Activated naive CD4-positive, alpha-beta T cell treated with anti-CD3 and anti-CD28 coated beads, Interleukin-2, amount 10 ng/mL, durations not matched to agents 7 days and 5 days (primary cell): ENCODE data around the gene LRRC75B.
"Not testable (repeated sequence)": the region's sequence is repeated elsewhere in the genome, so short reads cannot be mapped to it uniquely, and the experiment has no call there.

ENCODE experiments used
- CTCF ChIA-PET: fragments of 350-600 bp; sonication (Branson Sonifier 250); formaldehyde crosslinking; loops from one replicate; lab custom pipeline; 2021; ENCODE audit warnings: antibody characterized with exemption; lab: Charles Lee
- DNase-seq: peaks from one replicate; pipeline ENCODE4 v3.0.0-alpha.2; 2020
- H3K27ac Mint-ChIP-seq: one replicate; pipeline ENCODE4 v1.8.0; 2021; ENCODE audit warnings: mild to moderate bottlenecking, moderate library complexity, mixed read lengths
- H3K27me3 Mint-ChIP-seq: one replicate; pipeline ENCODE4 v1.8.0; 2021; ENCODE audit warnings: mild to moderate bottlenecking, mixed read lengths
- H3K36me3 Mint-ChIP-seq: one replicate; pipeline ENCODE4 v1.8.0; 2021; ENCODE audit warnings: mixed read lengths
- H3K4me1 Mint-ChIP-seq: one replicate; pipeline ENCODE4 v1.8.0; 2021; ENCODE audit warnings: mixed read lengths
- H3K4me3 Mint-ChIP-seq: one replicate; pipeline ENCODE4 v1.8.0; 2021; ENCODE audit warnings: mild to moderate bottlenecking, moderate library complexity, mixed read lengths
- H3K9me3 Mint-ChIP-seq: one replicate; pipeline ENCODE4 v1.8.0; 2021; ENCODE audit warnings: mixed read lengths

LRRC75B gene

DNA sequence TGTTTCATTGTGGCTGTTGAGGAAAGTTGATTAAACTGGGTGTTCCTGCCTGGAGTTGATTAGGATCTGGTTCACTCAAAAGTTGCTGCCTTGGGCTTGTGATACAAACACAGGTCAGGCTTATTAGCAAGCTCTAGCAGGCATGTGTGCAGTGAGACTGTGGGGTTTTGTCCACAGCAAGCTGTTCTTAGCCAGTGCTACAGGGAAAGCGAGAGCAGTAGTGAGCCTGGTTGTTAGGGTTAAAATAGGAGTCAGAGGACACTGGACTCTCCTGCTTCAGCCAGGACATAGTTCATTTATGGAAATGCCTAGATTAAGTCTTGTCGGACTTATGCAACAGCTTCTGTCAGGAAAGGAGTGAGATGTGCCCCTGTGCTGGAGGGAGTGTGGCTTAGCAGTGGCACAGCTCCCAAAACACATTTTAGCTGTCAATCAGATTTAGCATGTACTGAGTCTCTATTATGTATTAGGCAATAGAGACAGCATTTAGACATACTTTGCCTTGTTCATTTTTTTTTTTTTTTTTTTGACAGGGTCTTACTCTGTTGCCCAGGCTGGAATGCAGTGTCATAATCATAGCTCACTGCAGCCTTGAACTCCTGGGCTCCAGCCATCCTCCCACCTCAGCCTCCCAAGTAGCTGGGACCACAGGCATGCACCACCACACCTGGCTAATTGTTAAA lies 28.4 kb downstream of the LRRC75B start:
- H3K36me3 Mint-ChIP-seq, result peaks cover 19% of the 10 kb centered on the region
- H3K4me3 Mint-ChIP-seq, result no peak overlapping the region
- H3K27ac Mint-ChIP-seq, result peak overlapping the region; percentile 58
- no peak for DNase-seq
- no peaks in the 10 kb centered on the region for H3K9me3 Mint-ChIP-seq
- CTCF ChIA-PET, result no interaction called here
- peaks cover 20% of the 10 kb centered on the region for H3K4me1 Mint-ChIP-seq
- no peaks in the 10 kb centered on the region for H3K27me3 Mint-ChIP-seq

DNA sequence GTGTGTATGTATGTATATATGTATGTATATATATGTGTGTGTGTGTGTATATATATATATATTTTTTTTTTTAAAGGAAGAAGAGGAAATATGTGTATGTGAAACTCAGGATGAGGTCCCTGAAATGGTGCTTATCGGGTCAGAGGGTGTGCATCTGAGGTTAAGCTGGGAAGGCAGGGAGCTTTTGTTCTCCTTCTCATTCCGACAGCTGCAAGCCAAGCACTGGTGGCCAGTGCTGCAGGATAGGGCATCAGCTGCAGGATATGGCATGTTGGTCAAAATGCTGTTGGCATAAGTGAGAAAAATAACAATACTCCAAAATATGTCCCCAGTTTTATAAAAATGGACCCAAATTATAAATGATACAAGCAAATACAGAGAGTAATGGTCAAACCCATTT lies 29.6 kb downstream of the LRRC75B start:
- CTCF ChIA-PET, result no interaction called here
- Mint-ChIP-seq H3K27me3 (no peaks in the 10 kb centered on the region), H3K9me3 (no peaks in the 10 kb centered on the region), H3K4me1 (peaks cover 32% of the 10 kb centered on the region), H3K27ac (no peak overlapping the region), H3K36me3 (peaks cover 25% of the 10 kb centered on the region), H3K4me3 (no peak overlapping the region)
- DNase-seq, result no peak

DNA sequence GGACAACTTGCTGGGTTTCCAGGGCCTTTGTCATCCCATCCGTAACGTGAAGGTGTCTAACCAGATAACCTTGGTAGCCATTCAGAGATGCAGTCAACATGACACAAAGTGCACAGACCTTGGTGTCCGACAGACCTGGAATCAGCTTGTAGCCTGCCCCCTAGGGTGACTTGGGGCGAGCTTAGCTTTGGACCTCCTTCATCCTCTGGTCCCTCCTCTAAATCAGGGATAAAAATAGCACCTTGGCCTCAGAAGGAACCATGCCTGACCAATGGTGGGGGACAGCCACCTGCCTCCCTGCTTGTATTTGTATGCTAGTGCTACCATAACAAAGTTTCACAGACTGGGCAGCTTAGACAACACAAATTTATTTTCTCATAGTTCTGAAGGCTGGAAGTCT lies 33.4 kb downstream of the LRRC75B start:
- Mint-ChIP-seq H3K4me1 (peaks cover 51% of the 10 kb centered on the region), H3K27ac (no peak overlapping the region), H3K9me3 (no peaks in the 10 kb centered on the region), H3K36me3 (peaks cover 39% of the 10 kb centered on the region), H3K4me3 (no peak overlapping the region), H3K27me3 (no peaks in the 10 kb centered on the region)
- no peak for DNase-seq
- CTCF ChIA-PET, result interaction anchor here (1.0 kb wide), 1 partner anchor 63 kb away, joined by 3 read pairs; no protein-coding TSS in a partner anchor

DNA sequence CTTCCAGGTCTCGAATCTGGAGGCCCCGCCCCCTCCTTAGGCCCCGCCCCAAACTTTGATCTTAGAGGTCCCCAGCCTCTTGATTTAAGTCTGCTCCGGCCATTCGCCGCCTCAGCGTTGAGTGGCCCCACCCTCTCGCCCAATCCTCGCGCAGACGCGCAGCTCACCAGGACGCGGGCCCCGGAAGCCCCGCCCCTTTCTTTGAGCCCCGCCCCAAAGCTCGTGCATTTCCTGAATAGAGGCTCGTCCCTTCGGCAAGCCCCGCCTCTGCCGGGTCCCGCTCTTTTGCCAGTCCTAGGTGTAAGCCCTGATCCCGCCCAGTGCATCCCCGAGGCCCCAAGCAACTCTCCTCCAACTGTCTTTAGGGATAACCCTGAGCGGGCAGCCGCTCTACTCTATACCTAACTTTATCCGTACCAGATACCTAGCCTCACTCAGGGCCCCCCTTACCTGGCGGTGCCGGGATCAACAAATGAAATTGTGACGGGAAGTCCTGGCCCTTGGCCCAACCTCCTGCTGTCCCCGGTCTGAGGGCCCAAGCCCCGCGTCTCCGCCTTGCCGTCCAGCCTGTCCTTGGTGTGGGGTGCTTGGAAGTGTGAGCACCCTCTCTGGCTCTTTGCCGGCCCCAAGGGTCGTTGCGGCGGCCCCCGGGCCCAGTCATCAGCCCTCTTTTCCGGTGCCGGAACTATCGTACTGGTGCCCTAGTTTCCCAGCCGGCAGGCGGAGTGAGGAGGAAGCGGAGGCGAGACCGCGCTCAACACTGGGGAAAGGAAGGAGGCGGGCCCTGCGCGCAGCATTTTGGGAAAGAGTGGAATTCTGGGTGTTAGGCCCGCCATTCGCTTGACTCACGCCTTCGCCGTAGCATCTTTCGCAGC lies 37.5 kb downstream of the LRRC75B start, which contains the start of gene SNRPD3:
SNRPD3 (plus strand) TSS at position 835 of the 875 bp plus-strand sequence. CDS start 1,676 bp downstream, outside the sequence.
- H3K27ac Mint-ChIP-seq, result peak within 1 kb of the TSS; percentile 99
- H3K4me3 Mint-ChIP-seq, result peak within 1 kb of the TSS; percentile 96
- H3K9me3 Mint-ChIP-seq, result no peaks in the 10 kb centered on the region
- peaks cover 70% of the 10 kb centered on the region for H3K4me1 Mint-ChIP-seq
- CTCF ChIA-PET, result no interaction called here
- no peaks in the 10 kb centered on the region for H3K27me3 Mint-ChIP-seq
- peaks cover 42% of the 10 kb centered on the region for H3K36me3 Mint-ChIP-seq
- peak; percentile 100 for DNase-seq

DNA sequence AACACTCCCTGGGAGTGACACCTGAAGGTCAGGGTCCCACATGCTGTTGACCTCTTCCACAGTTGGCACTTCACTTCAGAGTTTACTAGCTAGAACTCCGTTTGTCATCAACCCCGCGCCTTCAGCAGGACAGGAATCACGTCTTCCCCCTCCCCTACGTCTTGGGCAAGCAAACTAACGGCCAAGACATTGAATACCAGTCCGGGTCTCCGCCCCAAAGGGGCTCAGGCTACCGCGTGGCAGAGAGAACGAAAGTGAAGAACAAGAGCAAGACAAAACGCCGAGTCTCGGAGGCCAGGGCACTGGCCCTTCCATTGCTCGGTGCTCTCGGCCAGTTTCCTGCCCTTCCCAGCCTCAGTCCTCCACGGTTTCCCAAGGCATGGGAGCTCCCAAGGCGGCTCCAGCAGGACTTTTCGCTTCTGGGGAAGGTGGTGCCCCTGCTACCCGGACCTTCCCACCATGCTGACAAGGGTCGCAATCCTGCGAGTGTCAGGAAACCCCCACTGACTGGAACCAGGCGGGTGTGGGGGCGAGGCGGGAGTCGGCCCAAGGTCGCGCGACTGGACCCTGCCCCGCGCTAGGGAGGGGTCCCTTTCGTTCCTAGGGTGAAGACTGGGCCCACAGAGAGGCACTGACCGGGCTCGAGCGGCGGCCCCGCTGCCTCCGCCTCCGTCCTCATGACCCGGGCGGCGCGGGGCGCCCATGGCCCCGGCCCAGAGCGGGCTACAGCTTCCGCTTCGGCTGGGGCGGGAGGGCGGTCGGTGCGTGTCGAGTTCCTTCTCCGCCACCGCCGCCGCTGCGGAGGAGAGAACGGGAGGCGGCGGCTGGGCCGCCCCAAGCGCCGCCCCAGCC lies 38.3 kb downstream of the LRRC75B start, which contains the start of gene GUCD1:
GUCD1 (minus strand) TSS at position 826 of the 852 bp plus-strand sequence; CDS start at position 679, 147 bp downstream.
- CTCF ChIA-PET, result no interaction called here
- DNase-seq, result peak; percentile 59
- peak within 1 kb of the TSS; percentile 96 for H3K4me3 Mint-ChIP-seq
- no peaks in the 10 kb centered on the region for H3K27me3 Mint-ChIP-seq
- H3K4me1 Mint-ChIP-seq, result peaks cover 72% of the 10 kb centered on the region
- H3K9me3 Mint-ChIP-seq, result no peaks in the 10 kb centered on the region
- peak within 1 kb of the TSS; percentile 99 for H3K27ac Mint-ChIP-seq
- H3K36me3 Mint-ChIP-seq, result peaks cover 42% of the 10 kb centered on the region

DNA sequence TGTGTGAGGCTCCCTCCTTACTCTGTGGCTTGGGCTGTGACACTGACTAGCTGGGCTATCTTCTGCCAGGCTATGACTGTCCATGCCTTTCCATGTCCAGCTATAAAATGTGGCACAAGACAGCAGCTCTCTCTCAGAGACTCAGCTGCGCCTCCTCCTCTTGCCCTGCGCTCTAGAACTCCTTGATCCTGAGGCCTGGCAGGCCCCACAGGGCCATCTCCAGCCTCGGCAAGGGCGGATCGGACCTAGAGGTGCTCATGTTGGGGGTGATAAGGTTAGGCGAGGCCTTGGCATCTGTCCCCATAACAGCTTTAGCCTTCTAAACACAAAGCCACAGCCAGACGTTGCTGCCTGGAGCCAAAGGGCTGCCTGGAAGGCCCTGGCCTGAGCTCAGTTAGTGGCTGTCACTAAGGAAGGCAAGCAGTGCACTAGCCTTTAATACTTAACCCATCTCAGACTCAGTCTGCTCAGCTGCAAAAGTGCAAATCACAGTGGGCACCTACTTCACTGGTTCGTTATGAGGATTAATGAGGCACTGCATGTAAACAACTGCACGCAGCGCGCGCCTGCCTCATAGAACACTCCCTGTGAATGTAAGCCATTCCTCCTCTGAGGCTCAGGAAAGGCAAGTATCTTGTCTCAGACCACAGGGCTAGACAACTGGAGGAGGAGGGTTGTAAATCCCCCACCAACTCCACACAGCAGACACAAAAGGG lies 39.1 kb downstream of the LRRC75B start:
- peaks cover 65% of the 10 kb centered on the region for H3K4me1 Mint-ChIP-seq
- no peaks in the 10 kb centered on the region for H3K27me3 Mint-ChIP-seq
- CTCF ChIA-PET, result interaction anchor here (1.6 kb wide), 1 partner anchor 28 kb away, joined by 4 read pairs; no protein-coding TSS in a partner anchor

DNA sequence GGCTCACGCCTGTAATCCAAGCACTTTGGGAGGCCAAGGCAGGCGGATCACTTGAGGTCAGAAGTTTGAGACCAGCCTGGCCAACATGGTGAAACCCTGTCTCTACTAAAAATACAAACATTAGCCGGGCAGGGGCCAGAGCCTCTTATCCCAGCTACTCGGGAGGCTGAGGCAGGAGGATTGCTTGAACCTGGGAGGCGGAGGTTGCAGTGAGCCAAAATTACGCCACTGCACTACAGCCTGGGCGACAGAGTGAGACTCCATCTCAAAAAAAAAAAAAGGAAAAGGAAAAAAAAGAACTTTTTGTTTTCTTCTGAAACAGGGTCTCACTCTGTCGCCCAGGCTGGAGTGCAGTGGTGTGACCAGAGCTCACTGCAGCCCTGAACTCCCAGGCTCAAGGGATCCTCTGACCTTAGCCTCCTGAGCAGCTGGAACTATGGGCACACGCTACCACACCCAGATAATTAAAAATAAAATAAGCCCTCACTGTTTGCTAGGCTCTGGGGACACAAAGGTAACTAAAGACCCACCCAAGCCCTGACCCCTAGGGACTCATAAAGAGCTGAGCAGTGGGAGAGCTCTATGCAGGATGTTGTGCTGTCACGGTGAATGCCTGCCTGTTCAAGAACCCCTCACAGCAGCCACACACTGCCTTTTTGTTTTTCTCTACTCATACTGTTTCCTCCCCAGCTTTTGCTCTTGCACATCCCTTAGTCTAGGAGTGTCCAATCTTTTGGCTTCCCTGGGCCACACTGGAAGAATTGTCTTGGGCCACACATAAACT lies 40.2 kb downstream of the LRRC75B start:
- Mint-ChIP-seq H3K36me3 (peaks cover 33% of the 10 kb centered on the region), H3K4me1 (peaks cover 54% of the 10 kb centered on the region), H3K4me3 (peak overlapping the region; percentile 96), H3K27ac (peak overlapping the region; percentile 29)
- CTCF ChIA-PET, result interaction anchor here (1.6 kb wide), 1 partner anchor 27 kb away, joined by 4 read pairs; no protein-coding TSS in a partner anchor
- not testable (repeated sequence) for H3K27me3 Mint-ChIP-seq, DNase-seq, H3K9me3 Mint-ChIP-seq

More for the DNA sequence above, 39.1 kb downstream of the LRRC75B start:
- H3K27ac Mint-ChIP-seq, result peak overlapping the region; percentile 90
- H3K36me3 Mint-ChIP-seq, result peaks cover 36% of the 10 kb centered on the region
- DNase-seq, result no peak
- H3K4me3 Mint-ChIP-seq, result peak overlapping the region; percentile 96
- no peaks in the 10 kb centered on the region for H3K9me3 Mint-ChIP-seq

DNA sequence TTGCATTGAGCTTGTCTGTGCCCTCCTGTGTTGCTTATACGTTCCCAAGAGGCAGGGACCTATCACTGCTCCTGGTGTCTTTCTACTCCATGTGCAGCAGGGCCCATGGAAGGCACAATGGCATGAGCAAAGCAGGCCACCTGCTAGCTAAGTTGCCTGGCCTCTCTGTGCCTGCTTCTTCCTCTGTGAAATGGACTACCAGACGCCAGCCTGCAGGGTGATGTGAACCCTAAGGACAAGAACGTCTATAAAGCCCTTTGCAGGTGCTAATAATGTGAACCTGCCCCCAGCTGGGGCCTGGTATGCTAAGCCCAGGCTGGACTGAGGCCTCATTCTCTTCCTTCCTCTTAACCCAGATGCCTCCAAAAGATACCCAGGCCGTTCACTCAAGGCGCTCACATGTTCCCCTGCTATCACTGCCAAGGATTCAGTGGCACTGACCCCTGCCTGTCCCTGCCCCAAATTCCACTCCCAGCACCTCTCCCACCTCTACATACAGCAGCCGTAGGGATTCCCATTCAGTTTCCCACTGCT lies 41.9 kb downstream of the LRRC75B start:
- Mint-ChIP-seq H3K36me3 (peaks cover 41% of the 10 kb centered on the region), H3K4me3 (no peak overlapping the region), H3K27me3 (no peaks in the 10 kb centered on the region), H3K9me3 (no peaks in the 10 kb centered on the region), H3K27ac (peak overlapping the region; percentile 21), H3K4me1 (peaks cover 38% of the 10 kb centered on the region)
- DNase-seq, result no peak
- CTCF ChIA-PET, result no interaction called here

DNA sequence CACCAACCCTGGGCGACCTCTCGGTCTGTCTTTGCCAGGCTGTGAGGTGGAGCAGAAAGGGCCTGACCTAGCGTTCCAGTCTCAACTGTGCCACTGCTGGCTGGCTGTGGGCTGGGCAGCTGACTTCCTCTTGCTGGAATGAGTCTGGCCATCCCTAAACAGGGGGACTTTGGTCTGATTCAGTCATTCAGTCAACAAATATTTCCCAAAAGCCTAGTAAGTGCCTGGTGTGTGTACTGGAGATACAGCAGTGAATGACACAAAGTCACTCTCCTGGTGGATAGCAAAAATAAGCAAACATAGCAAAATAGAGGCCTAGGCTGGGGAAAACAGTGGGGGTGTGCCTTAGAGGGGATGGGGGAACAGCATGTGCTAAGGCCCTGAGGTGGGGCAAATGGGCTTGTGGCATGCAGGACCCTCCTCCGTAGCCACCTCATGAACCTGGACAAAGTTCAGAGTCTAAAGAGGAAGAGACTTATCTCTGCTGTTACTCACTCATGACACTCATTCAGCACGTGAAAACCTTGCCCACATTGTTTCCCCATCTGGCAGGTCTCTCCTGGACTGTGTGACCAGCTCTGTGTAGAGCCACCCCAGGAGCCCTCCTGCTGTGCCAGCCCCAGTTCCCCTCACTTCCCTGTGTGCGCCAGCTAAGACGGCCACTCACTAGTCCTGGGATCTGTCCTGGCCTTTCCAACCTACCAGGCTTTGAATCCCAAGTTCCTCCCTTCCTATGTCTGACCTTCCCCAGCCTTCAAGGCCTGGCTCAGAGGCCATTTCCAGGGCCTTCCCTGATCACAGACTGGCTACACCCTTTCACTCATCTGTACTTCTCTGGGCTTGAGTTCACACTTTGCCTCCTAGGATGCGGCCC lies 42.6 kb downstream of the LRRC75B start:
- Mint-ChIP-seq H3K4me1 (peaks cover 36% of the 10 kb centered on the region), H3K27me3 (no peaks in the 10 kb centered on the region), H3K27ac (no peak overlapping the region), H3K36me3 (peaks cover 38% of the 10 kb centered on the region), H3K9me3 (no peaks in the 10 kb centered on the region), H3K4me3 (no peak overlapping the region)
- CTCF ChIA-PET, result no interaction called here
- DNase-seq, result no peak

DNA sequence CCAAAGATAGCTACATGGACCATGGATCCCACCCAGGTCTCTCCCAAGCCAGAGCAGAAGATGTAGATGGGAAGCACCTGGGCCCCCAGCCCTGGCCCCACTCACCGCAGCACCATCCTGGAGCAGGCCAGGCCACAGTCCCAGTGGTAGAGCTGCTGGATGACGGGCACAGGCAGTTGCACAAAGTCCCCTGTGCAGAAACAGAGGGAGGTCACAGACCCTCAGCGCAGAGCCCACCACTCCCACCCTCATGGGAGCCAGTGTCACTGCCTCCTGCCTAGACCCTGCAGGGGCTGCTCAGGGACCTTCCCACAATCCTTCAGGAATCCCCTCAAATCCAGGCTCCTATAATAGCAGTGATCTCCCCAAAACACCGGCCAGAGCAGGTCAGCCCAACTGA lies 44.1 kb downstream of the LRRC75B start:
- Mint-ChIP-seq H3K36me3 (peaks cover 39% of the 10 kb centered on the region), H3K27me3 (no peaks in the 10 kb centered on the region)

DNA sequence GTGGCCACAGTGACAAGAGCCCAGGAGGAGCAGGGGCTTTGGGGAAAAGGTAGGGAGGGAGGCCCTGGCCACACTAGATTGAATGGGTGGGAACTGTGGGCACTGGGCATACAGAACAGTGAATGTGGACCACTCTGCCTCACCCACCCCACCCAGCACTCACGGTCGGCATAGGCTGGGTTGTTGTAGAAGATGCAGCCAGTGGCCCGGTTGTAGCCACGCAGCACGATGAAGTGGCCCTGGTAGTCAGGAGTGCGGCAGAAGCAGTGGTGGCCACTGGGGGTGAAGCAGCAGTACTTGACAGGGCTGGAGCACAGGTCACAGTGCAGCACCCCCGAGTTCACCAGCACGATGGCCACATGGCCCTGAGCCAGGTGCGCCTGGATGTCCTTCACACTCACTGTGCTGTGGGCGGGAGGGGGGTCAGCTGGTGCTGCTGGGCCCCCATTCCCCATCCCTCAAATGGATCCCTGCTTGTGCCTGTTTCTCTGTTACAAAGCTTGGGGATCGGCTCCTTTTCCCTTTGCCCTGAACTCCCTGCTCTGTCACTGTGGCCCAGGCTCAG lies 49.1 kb downstream of the LRRC75B start:
- Mint-ChIP-seq H3K36me3 (peaks cover 51% of the 10 kb centered on the region), H3K4me3 (no peak overlapping the region), H3K27ac (peak overlapping the region; percentile 52), H3K27me3 (no peaks in the 10 kb centered on the region), H3K9me3 (no peaks in the 10 kb centered on the region), H3K4me1 (no peaks in the 10 kb centered on the region)
- CTCF ChIA-PET, result interaction anchor here (0.9 kb wide), 1 partner anchor 13 kb away, joined by 3 read pairs; no protein-coding TSS in a partner anchor
- no peak for DNase-seq

More for the DNA sequence above, 44.1 kb downstream of the LRRC75B start:
- peaks cover 30% of the 10 kb centered on the region for H3K4me1 Mint-ChIP-seq
- DNase-seq, result no peak
- no peak overlapping the region for H3K27ac Mint-ChIP-seq
- H3K4me3 Mint-ChIP-seq, result no peak overlapping the region
- CTCF ChIA-PET, result interaction anchor here (0.6 kb wide), 1 partner anchor 184 kb away, joined by 3 read pairs; no protein-coding TSS in a partner anchor
- no peaks in the 10 kb centered on the region for H3K9me3 Mint-ChIP-seq
